GM18867 (cell line): Measurements from ENCODE around the gene SLC4A9.
A peak's percentile ranks its signal among the peaks of the same experiment; 100 is the strongest.

Experiments used
- ATAC-seq: cut with Tn5 transposase; IDR thresholded peaks from one replicate; pipeline ENCODE4 v1.9.1; 2021; ENCODE audit warnings: mild to moderate bottlenecking, moderate library complexity; ENCODE audit not compliant: unreplicated experiment

The SLC4A9 gene

DNA sequence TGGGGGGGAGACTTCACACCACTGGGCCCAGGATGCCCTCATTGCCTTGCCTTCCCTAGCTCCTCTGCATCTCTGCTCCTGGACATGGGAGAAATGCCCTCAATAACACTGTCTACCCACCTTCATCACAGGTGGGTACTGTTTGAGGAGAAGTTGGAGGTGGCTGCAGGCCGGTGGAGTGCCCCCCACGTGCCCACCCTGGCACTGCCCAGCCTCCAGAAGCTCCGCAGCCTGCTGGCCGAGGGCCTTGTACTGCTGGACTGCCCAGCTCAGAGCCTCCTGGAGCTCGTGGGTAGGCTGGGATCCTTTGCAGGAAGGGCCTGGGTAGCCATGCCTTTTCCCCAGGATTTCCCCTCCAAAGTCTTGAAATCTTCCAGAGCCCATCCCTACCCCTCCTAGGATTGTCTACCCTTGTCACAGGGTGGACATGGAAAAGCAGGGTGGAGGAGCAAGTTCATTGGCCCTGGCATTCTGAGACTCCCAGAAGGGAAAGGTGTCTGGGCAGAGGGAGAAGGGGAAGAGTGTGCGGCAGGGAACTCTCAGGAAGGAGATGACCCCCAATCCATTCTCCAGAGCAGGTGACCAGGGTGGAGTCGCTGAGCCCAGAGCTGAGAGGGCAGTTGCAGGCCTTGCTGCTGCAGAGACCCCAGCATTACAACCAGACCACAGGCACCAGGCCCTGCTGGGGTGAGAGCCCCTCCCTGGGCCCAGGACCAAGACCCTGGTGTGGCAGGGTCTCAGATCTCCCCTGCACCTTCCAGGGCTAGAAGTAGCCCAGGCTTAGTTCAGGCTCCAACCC lies 886 bp downstream of the SLC4A9 start:
- ATAC-seq: no peak

DNA sequence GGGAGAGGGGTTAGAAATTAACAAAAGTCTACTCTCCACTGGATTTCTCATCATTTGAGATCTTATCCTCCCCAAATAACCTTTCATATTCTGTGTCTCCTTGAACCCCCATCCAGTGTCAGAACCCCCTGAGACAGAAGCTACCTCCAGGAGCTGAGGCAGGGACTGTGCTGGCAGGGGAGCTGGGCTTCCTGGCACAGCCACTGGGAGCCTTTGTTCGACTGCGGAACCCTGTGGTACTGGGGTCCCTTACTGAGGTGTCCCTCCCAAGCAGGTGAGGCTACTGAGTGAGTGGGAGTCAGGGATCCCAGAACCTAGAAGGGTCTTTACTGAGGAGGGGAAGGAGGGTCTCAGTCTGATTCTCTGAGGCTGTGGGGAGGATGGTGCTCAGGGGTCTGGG lies 1.9 kb downstream of the SLC4A9 start:
- no peak for ATAC-seq

DNA sequence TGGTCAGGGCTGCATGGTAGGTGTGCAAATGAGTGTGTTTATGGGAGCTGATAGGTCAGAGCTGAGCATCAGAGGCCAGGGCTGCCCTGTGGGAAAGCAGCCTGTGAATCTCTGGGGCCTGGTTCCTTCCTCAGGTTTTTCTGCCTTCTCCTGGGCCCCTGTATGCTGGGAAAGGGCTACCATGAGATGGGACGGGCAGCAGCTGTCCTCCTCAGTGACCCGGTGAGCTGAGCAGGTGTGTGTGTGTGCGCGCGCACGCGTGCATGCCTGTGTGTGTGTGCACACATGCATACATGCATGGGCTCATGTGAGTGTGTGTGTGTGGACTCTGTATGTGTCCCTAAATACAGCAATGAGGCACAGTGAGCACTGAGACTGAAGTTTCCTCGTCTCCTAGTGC lies 2.3 kb downstream of the SLC4A9 start:
- no peak for ATAC-seq

- peak; percentile 93 for ATAC-seq
Measured at GRCh38 chr5:140362875-140363630, 3.1 kb downstream of the SLC4A9 start.

GRCh38 chr5:140363631-140364471 lies 3.9 kb downstream of the SLC4A9 start:
- no peak for ATAC-seq

DNA sequence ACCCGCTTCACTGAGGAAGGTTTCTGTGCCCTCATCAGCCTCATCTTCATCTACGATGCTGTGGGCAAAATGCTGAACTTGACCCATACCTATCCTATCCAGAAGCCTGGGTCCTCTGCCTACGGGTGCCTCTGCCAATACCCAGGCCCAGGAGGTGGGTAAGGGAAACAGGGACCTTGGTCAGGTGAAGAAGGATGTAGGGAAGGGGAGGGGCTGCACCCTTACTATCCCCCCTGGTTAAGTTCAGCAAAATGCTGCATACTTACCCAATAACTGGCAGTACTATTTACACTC lies 4.4 kb downstream of the SLC4A9 start:
- ATAC-seq: no peak

DNA sequence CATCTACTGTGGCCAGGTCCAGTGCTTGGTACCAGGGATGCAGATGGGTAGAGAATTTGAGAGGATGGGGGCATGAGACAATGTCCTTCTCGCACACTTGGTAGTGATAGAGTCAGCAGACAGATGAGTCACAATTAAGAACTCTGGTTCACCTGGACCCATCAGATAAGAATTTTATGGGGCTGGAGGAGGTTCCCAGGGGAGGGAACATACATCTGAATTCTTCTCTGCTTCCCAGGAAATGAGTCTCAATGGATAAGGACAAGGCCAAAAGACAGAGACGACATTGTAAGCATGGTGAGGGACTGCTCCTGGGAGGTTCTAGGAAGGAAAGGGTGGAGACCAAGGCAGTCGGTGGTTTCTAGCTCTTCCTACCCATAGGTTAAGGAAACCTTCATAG lies 5.3 kb downstream of the SLC4A9 start:
- ATAC-seq: no peak

GRCh38 chr5:140365941-140366340 lies 5.9 kb downstream of the SLC4A9 start:
- no peak for ATAC-seq

GRCh38 chr5:140366589-140367255 lies 6.7 kb downstream of the SLC4A9 start:
- ATAC-seq: no peak

DNA sequence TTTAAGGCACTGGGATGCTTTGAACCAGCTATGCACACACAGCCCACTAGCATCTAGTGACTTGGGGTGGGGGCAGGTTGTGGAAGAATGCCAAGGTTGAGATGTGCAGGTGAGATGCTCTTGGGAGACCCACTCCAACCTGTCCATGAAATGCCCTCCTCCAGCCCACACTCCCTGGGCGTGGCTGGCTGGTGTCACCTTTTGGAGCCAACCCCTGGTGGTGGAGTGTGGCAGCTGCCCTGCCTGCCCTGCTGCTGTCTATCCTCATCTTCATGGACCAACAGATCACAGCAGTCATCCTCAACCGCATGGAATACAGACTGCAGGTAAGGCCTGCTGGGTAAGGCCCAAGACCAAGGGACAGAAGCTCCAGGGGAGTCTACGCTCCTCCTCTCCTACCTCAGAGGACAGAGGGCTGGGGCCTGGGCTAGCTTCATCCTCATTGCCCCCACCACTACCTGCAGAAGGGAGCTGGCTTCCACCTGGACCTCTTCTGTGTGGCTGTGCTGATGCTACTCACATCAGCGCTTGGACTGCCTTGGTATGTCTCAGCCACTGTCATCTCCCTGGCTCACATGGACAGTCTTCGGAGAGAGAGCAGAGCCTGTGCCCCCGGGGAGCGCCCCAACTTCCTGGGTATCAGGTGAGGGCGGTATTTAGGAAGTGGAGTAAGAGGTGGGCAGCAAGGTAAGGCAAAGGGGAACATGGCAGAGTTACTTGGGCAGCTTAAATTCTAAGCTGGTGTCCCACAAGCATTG lies 7.4 kb downstream of the SLC4A9 start:
- no peak for ATAC-seq

- no peak for ATAC-seq
Measured at GRCh38 chr5:140371356-140372151, 11.6 kb downstream of the SLC4A9 start.

DNA sequence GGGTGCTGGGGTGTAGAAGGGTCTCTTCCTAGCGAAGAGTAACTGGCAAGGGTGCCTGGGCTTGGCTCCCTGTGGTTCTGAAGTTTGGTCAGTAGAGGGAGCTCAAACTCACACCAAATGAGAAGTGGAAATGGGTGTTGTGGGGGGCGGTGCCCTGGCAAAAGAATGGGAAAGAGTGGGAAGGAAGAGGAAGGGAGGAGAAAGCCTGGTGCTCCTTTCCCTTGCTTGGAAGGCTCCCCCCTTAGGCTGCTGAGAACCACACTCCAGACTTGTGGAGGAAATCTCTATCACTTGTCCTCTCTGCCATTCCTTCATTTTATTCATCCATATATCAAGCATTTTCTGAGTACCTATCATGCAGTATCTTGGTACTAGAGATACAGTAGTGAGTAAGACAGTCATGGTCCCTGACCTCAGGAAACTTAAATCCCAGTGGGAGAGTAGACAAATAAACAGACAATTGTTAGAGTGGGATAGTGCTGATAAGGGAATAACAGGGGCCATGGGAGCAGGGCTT lies 13.0 kb downstream of the SLC4A9 start:
- peak; percentile 65 for ATAC-seq

DNA sequence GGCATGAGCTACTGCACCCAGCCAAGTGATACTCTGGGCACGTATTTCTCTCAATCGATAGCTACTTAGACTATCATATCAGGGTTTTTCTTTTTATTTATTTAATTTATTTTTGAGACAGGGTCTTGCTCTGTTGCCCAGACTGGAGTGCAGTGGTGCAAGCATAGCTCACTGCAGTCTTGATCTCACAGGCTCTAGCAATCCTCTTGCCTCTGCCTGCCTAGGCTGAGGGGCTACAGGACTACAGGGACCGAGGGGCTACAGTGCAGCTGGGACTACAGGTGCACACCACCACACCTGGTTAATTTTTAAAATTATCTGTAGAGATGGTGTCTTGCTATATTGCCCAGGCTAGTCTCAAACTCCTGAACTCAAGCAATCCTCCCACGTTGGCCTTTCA lies 21.4 kb downstream of the SLC4A9 start:
- no peak for ATAC-seq

DNA sequence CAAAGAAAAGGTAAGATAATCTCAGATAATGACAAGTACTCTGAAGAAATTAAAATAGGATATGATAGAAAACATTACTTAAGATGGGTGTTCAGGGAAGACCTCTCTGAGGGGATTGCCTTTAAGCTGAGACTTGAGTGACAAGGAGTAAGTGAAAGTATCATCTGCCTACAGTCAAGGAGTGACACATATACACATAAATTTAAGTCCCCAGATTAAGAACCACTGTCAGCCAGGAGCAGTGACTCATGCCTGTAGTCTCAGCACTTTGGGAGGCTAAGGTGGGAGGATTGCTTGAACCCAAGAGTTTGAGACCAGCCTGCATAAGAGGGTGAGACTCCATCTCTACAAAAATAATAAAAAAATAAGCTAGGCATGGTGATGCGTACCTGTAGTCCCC lies 22.0 kb downstream of the SLC4A9 start:
- ATAC-seq: no peak

GRCh38 chr5:140382866-140383265 lies 22.9 kb downstream of the SLC4A9 start:
- no peak for ATAC-seq

- ATAC-seq: no peak
Measured at GRCh38 chr5:140383300-140383699, 23.3 kb downstream of the SLC4A9 start.

- no peak for ATAC-seq
Measured at GRCh38 chr5:140388052-140388451, 28.1 kb downstream of the SLC4A9 start.

- no peak for ATAC-seq
Measured at GRCh38 chr5:140391312-140391711, 31.3 kb downstream of the SLC4A9 start.

DNA sequence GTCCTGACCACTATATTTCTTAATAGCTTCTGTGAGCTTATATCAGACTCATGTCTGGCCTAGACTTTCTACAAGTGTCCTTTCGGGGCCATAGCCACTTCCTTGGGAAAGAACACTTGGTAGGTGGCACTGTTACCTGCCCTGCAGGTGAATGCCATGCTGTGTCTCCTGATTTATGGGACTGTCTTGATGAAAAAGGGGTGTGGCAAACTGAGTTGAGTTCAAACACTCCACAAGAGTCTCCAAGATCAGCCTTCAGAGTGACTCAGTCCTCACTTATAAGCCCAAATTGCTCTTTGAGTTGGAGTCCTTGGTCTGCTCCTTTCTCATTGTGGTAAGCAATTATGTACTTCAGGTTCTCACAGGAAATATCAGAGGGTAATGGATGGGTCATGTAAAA lies 31.7 kb downstream of the SLC4A9 start:
- no peak for ATAC-seq
